ENCODE results near the gene DAB2IP.

DNA sequence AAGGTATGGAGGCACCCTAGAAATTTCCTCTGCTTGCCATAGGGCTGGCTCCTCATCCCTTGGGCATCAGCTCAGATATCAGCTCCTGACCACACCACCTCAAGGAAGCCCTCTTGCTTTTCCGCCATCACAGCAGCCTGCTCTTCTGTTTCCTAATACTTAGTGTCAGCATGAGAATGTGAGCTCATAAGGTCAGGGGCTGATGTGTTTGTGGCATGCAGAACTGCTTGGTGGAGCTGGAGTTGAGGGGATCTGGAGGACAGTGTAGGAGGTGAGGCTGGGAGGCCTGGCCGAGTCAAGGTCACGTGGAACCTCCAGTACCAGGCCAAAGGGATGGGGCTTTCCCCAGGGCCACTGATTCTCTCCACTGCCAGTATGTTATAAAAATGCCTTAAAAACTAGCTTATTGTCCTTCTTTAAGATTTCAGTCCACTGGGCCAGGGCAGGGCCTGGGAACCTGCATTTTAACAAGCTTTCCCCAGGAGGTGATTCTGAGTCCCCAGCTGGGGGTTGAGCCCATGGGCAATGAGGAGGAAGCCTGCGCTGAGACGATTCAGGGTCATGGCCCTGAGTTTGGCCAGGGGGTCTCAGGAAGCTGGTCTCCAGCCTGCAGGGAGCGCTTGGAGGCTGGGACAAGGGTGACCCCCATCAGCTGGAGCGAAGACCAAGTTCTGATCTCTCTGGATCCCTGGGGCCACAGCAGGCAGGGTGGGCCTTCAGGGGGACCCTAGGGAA lies 28.6 kb downstream of the DAB2IP start:
- no peak for TF ChIP-seq POLR2A (IDR thresholded peaks at IDR 0.05)
- TF ChIP-seq, protein P1, sequence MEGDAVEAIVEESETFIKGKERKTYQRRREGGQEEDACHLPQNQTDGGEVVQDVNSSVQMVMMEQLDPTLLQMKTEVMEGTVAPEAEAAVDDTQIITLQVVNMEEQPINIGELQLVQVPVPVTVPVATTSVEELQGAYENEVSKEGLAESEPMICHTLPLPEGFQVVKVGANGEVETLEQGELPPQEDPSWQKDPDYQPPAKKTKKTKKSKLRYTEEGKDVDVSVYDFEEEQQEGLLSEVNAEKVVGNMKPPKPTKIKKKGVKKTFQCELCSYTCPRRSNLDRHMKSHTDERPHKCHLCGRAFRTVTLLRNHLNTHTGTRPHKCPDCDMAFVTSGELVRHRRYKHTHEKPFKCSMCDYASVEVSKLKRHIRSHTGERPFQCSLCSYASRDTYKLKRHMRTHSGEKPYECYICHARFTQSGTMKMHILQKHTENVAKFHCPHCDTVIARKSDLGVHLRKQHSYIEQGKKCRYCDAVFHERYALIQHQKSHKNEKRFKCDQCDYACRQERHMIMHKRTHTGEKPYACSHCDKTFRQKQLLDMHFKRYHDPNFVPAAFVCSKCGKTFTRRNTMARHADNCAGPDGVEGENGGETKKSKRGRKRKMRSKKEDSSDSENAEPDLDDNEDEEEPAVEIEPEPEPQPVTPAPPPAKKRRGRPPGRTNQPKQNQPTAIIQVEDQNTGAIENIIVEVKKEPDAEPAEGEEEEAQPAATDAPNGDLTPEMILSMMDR (IDR thresholded peaks at IDR 0.05) = no peak
